Upper lobe of left lung (tissue), 6 donors: ENCODE data around the gene DBNDD1. TPM values are rescaled to one million over a fixed set of nuclear protein-coding genes. Genes with fewer than 3 reads are reported as not detected.

Experiments used
- ATAC-seq, 2 donors: fragments of 200-7000 bp; cut with Tn5 transposase; one replicate each; pipeline ENCODE4 v1.9.1; 2022; ENCODE audit warnings: mild to moderate bottlenecking in 2 of 2, moderate library complexity in 2 of 2; ENCODE audit not compliant: low FRiP score in 2 of 2
- DNase-seq, 2 donors: peaks; one replicate each; pipeline ENCODE4 v3.0.0-alpha.2; 2019 to 2020
- H3K27ac ChIP-seq, 4 donors: fragments of 200-600 bp; sonication (generic); one replicate each; pipeline ENCODE4 v1.5.1; 2016 to 2019
- H3K27me3 ChIP-seq, 4 donors: fragments of 200-600 bp; sonication (generic); one replicate each; pipeline ENCODE4 v1.5.1; 2017 to 2019
- H3K36me3 ChIP-seq, 4 donors: fragments of 200-600 bp; sonication (generic); one replicate each; pipeline ENCODE4 v1.5.1; 2016 to 2019
- H3K4me1 ChIP-seq, 4 donors: fragments of 200-600 bp; sonication (generic); one replicate each; pipeline ENCODE4 v1.5.1; 2018 to 2019
- H3K4me3 ChIP-seq, 4 donors: fragments of 200-600 bp; sonication (generic); one replicate each; pipeline ENCODE4 v1.5.1; 2017 to 2019; ENCODE audit warnings: mild to moderate bottlenecking in 2 of 4, moderate library complexity in 1 of 4
- H3K9me3 ChIP-seq, 4 donors: fragments of 200-600 bp; sonication (generic); one replicate each; pipeline ENCODE4 v1.5.1; 2018 to 2019
- EP300 ChIP-seq, 4 donors: sonication (generic); formaldehyde crosslinking; IDR thresholded peaks; one replicate each; pipeline ENCODE4 v1.5.1; 2017; ENCODE audit warnings: antibody characterized with exemption in 4 of 4, control low read depth in 2 of 4
- POLR2A ChIP-seq, 4 donors: fragments of 450-650 bp; IDR thresholded peaks; one replicate each; pipeline ENCODE4 v1.5.1; 2016 to 2017; ENCODE audit warnings: antibody characterized with exemption in 4 of 4, mild to moderate bottlenecking in 2 of 4
- POLR2AphosphoS5 ChIP-seq, 2 donors: sonication (generic); formaldehyde crosslinking; IDR thresholded peaks; one replicate each; pipeline ENCODE4 v1.5.1; 2017; ENCODE audit warnings: antibody characterized with exemption in 2 of 2
- WGBS, 2 donors: methylation state at CpG; one replicate each; pipeline ENCODE4 v1.1.5; 2017 to 2018; 5-methylcytosine and 5-hydroxymethylcytosine counted together
- total RNA-seq, 6 donors: library from RNA; depleted of rRNA in 4 of 6; stranded (reverse); fragments of >200 nt in 4 of 6; gene quantifications; one replicate each; pipeline versions ENCODE4 v1.1.0 to v1.2.1, GENCODE V29; 2016 to 2021
- TF ChIP-seq, protein P1 (sequence below), 6 experiments: fragments of 450-650 bp in 4 of 6; fragments of 200-600 bp in 2 of 6; sonication (generic) in 2 of 6; IDR thresholded peaks; one replicate each; pipeline ENCODE4 v1.5.1; 2016 to 2019; ENCODE audit warnings: antibody characterized with exemption in 6 of 6
- donor health status: DM: no; HTN: no; CAD: no; lungs with moderate emphysema.
- donor health status: DM: no; HTN: yes; CAD: no; lungs with severe emphysema.

DBNDD1 gene
- total RNA-seq, 6 donors from 2014 or later, result 4.6 to 23.2 (median 11.1) TPM

DNA sequence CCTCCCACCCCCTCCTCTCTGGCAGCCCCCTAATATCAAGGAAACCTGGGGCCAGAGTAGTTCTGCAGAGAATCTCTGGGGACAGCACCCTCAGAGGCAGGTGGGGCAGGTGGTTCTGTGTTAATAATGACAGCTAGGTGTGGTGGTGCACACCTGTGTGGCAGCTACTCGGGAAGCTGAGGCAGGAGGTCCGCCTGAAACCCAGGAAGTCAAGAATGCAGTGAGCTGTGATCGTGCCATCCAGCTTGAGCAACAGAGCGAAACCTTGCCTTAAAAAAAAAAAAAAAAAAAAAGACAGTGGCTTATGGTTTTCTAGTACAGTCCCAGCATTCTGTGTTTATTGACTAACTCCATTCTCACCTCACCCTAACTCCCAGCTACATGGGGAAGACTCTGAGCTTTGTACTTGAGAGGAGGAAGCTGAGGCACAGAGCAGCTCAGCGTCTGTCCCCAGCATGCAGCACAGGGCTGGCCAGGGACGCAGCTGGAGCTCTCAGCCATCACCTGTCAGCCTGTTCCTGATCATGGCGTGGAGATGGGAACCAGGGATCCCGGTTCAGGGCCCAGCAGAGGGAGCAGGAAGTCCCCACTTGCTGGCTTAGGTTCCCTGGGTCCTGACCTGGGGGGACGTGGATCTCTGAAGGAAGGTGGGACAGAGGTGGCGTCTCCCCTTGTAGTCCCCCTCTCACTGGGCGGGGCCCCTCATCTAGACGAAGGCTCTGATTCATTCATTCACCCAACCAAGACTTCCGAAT is 6.1 kb downstream of the DBNDD1 start:
- Histone ChIP-seq H3K4me1 (peaks cover 0 to 4% (median 2%) of the 10 kb centered on the region in 4 donors), H3K4me3 (no peak overlapping the region), H3K36me3 (no peaks in the 10 kb centered on the region), H3K27me3 (no peaks in the 10 kb centered on the region), H3K27ac (no peak overlapping the region), H3K9me3 (no peaks in the 10 kb centered on the region)
- ATAC-seq (no peak), DNase-seq (no peak)
- WGBS, 2 donors, result 76 to 87% methylated on average over 10 to 13 of the region's 13 CpGs
- TF ChIP-seq POLR2AphosphoS5 (IDR thresholded peaks at IDR 0.05) (no peak), EP300 (IDR thresholded peaks at IDR 0.05) (no peak), POLR2A (IDR thresholded peaks at IDR 0.05) (no peak)
- TF ChIP-seq, protein P1, sequence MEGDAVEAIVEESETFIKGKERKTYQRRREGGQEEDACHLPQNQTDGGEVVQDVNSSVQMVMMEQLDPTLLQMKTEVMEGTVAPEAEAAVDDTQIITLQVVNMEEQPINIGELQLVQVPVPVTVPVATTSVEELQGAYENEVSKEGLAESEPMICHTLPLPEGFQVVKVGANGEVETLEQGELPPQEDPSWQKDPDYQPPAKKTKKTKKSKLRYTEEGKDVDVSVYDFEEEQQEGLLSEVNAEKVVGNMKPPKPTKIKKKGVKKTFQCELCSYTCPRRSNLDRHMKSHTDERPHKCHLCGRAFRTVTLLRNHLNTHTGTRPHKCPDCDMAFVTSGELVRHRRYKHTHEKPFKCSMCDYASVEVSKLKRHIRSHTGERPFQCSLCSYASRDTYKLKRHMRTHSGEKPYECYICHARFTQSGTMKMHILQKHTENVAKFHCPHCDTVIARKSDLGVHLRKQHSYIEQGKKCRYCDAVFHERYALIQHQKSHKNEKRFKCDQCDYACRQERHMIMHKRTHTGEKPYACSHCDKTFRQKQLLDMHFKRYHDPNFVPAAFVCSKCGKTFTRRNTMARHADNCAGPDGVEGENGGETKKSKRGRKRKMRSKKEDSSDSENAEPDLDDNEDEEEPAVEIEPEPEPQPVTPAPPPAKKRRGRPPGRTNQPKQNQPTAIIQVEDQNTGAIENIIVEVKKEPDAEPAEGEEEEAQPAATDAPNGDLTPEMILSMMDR (IDR thresholded peaks at IDR 0.05), result no peak

DNA sequence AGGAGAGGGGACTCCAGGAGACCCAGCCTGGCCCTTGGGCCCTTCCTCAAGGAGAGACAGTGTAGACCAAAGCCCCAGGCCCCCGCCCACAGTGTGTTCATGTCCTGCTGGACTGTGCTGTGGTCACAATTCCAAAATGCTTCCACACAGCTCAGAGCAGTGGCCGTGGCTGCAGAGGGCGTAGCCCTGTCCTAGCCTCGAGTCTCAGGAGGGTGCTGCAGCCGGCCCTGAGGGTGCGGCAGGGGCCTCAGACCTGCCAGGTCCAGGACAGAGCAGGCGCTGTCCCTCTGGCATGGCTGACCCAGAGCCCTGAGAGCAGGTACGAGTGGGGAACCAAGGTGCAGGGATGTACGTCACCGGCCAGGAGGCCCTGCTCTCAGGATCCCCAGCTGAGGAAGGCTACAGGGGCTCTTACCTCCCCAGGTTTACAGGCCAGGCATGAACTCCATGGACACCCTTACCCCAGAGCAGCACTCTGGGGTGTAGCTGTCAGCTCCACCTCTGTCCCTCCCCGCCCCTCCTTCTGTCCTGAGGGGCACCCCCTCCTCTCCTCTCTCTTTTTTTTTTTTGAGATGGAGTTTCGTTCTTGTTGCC is 7.3 kb downstream of the DBNDD1 start:
- no peak for TF ChIP-seq EP300 (IDR thresholded peaks at IDR 0.05)
- TF ChIP-seq, protein P1 (IDR thresholded peaks at IDR 0.05), result no peak
- TF ChIP-seq POLR2AphosphoS5 (IDR thresholded peaks at IDR 0.05), result no peak
- no peak for TF ChIP-seq POLR2A (IDR thresholded peaks at IDR 0.05)
- peaks cover 0 to 4% (median 0%) of the 10 kb centered on the region in 4 donors for H3K4me1 ChIP-seq
- ATAC-seq, result peak in 1 of 2 donors; percentile 7
- H3K4me3 ChIP-seq, result no peak overlapping the region
- DNase-seq, result no peak
- 88 to 97% methylated on average over 3 to 12 of the region's 12 CpGs for WGBS, 2 donors
- no peak overlapping the region for H3K27ac ChIP-seq
- no peaks in the 10 kb centered on the region for H3K27me3 ChIP-seq
- H3K36me3 ChIP-seq, result no peaks in the 10 kb centered on the region
- no peaks in the 10 kb centered on the region for H3K9me3 ChIP-seq

GRCh38 chr16:90011508-90011819 is 7.8 kb downstream of the DBNDD1 start:
- ATAC-seq, result no peak
- no peaks in the 10 kb centered on the region for H3K27me3 ChIP-seq
- no peaks in the 10 kb centered on the region for H3K36me3 ChIP-seq
- H3K4me3 ChIP-seq, result no peak overlapping the region
- WGBS, 2 donors, result 72 to 81% methylated on average over 3 to 11 of the region's 11 CpGs
- H3K27ac ChIP-seq, result no peak overlapping the region
- H3K4me1 ChIP-seq, result peaks cover 0 to 4% (median 0%) of the 10 kb centered on the region in 4 donors
- TF ChIP-seq EP300 (IDR thresholded peaks at IDR 0.05) (no peak), POLR2AphosphoS5 (IDR thresholded peaks at IDR 0.05) (no peak), POLR2A (IDR thresholded peaks at IDR 0.05) (no peak)
- TF ChIP-seq, protein P1 (IDR thresholded peaks at IDR 0.05), result no peak
- no peaks in the 10 kb centered on the region for H3K9me3 ChIP-seq
- DNase-seq, result no peak

DNA sequence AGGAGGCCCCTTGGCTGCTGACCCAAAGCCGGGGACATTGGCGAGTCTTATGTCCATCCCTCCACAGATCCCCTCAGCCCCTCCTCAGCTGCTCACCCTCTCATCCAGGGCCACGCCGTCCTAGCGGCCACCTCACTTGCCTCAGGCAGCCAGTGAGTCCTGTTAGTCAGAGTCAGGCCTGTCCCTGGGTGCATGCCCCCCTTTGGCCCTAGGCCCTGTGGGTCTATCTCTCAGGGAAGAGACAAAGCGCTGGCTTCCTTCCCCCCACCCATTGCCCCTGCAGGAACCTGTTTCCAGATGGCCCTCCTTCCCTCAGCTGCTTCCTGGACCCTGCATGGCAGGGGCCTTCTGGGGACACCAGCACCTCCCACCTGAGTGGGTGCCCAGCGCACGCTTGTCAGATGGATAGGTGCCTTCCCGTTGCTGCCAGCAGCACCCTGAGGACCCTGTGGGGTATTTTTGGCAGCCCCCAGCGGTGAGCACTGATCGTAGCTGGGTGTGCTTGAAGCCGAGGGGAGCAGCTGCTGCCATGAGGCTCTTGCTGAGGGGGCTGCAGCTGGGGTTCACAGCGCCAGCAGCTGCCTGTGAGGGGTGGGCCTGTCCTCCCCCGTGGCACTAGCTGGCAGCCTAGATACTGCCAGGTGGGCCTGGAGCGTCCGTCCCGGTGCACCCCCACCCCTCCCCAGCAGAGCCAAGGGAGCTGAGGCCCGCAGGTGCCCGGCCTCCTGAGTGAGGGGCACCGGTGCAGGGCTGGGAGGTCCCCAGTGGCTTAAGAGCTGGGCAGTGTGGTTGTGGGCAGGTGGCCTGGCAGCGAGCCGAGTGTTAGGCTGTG is 8.4 kb downstream of the DBNDD1 start:
- 89 to 92% methylated on average over 15 to 18 of the region's 22 CpGs for WGBS, 2 donors
- Histone ChIP-seq H3K4me3 (no peak overlapping the region), H3K27me3 (no peaks in the 10 kb centered on the region), H3K36me3 (no peaks in the 10 kb centered on the region), H3K9me3 (no peaks in the 10 kb centered on the region), H3K4me1 (peaks cover 0 to 4% (median 0%) of the 10 kb centered on the region in 4 donors), H3K27ac (no peak overlapping the region)
- no peak for TF ChIP-seq POLR2A (IDR thresholded peaks at IDR 0.05)
- TF ChIP-seq, protein P1 (IDR thresholded peaks at IDR 0.05), result no peak
- no peak for TF ChIP-seq POLR2AphosphoS5 (IDR thresholded peaks at IDR 0.05)
- TF ChIP-seq EP300 (IDR thresholded peaks at IDR 0.05), result no peak
- ATAC-seq (no peak), DNase-seq (peak in 1 of 2 donors; percentile 65)
